Erythroblast (primary cell): ENCODE data around the gene NPTXR.

ENCODE experiments used
- GATA1 ChIP-seq: IDR thresholded peaks from 2 replicates; pipeline ENCODE4 v1.6.1; 2011; ENCODE audit warnings: low read depth, mild to moderate bottlenecking, control low read depth, low read length, moderate library complexity
- POLR2A ChIP-seq: IDR thresholded peaks from 2 replicates; pipeline ENCODE4 v1.6.1; 2011; ENCODE audit warnings: mild to moderate bottlenecking, low read length

GRCh38 chr22:38859581-38860282 is 15.9 kb upstream of the NPTXR start:
- no peak for TF ChIP-seq POLR2A
- TF ChIP-seq GATA1: no peak
